GM12878 (cell line): ENCODE data around the gene AADAT. TPM values are rescaled to one million over a fixed set of nuclear protein-coding genes. Genes with fewer than 3 reads are reported as not detected.

Experiments used
- ATAC-seq: fragments of 200-7000 bp; cut with Tn5 transposase; 3 replicates; pipeline ENCODE4 v1.9.1; 2020; ENCODE audit warnings: mild to moderate bottlenecking, moderate library complexity
- BruUV-seq: library from RNA; stranded (reverse); fragments of 400-500 nt; replicated peaks from 2 replicates; lab custom pipeline; 2021; lab: Mats Ljungman, UMichigan
- CTCF ChIA-PET: fragments of 300-600 bp; sonication (Branson Sonifier 250); formaldehyde crosslinking; extraction: SDS; loops from one replicate; lab custom pipeline; 2021; ENCODE audit warnings: inconsistent platforms; lab: Yijun Ruan, JAX
- POLR2A ChIA-PET: fragments of 350-600 bp; formaldehyde crosslinking; extraction: SDS; loops from one replicate; lab custom pipeline; 2021; ENCODE audit warnings: inconsistent platforms; lab: Charles Lee
- RAD21 ChIA-PET: fragments of 300-600 bp; sonication (Branson Sonifier 250); formaldehyde crosslinking; loops from one replicate; lab custom pipeline; 2023; ENCODE audit warnings: antibody characterized with exemption; ENCODE audit not compliant: unreplicated experiment; lab: Charles Lee
- SMC1A ChIA-PET: fragments of 300-600 bp; sonication (Branson Sonifier 250); formaldehyde crosslinking; loops from one replicate; lab custom pipeline; 2023; ENCODE audit not compliant: unreplicated experiment, uncharacterized antibody; lab: Charles Lee
- DNase-seq: peaks from one replicate; pipeline ENCODE4 v3.0.0-alpha.2; 2011; ENCODE audit warnings: low read depth, low spot score
- FAIRE-seq: peaks from 3 replicates; lab custom pipeline; 2011; peaks lifted over from hg19 to GRCh38; lab: Jason Lieb, UNC
- H2AFZ ChIP-seq: 2 replicates; pipeline ENCODE4 v1.6.0; 2011; ENCODE audit warnings: low read depth, low read length, control low read depth; ENCODE audit not compliant: control insufficient read depth
- H3K27ac ChIP-seq: 2 replicates; pipeline ENCODE4 v1.5.1; 2011; ENCODE audit warnings: control low read depth; ENCODE audit not compliant: control insufficient read depth, insufficient read depth
- H3K27me3 ChIP-seq, 2 experiments: replicated peaks in 1 of 2; 2 replicates each; pipeline versions ENCODE4 v1.6.0 to v1.6.1; 2011; ENCODE audit warnings: low read length in 1 of 2; ENCODE audit not compliant: control insufficient read depth in 2 of 2, insufficient read depth in 2 of 2
- H3K36me3 ChIP-seq, 2 experiments: 2 replicates each; pipeline ENCODE4 v1.5.1; 2011; ENCODE audit warnings: low read length in 1 of 2; ENCODE audit not compliant: control insufficient read depth in 2 of 2, insufficient read depth in 2 of 2
- H3K4me1 ChIP-seq: 2 replicates; pipeline ENCODE4 v1.6.1; 2011; ENCODE audit warnings: mild to moderate bottlenecking, low read length, moderate library complexity, mixed read lengths; ENCODE audit not compliant: control insufficient read depth, insufficient read depth
- H3K4me2 ChIP-seq: 2 replicates; pipeline ENCODE4 v1.6.0; 2011; ENCODE audit warnings: control low read depth; ENCODE audit not compliant: control insufficient read depth, insufficient read depth
- H3K4me3 ChIP-seq: fragments of 200-600 bp; sonication (generic); 2 replicates; pipeline ENCODE4 v1.5.1; 2016
- H3K79me2 ChIP-seq: 2 replicates; pipeline ENCODE4 v1.6.0; 2011; ENCODE audit warnings: low read length; ENCODE audit not compliant: control insufficient read depth, insufficient read depth
- H3K9ac ChIP-seq: 2 replicates; pipeline ENCODE4 v1.8.0; 2011; ENCODE audit warnings: low read length, control low read depth, mixed read lengths; ENCODE audit not compliant: control insufficient read depth, insufficient read depth
- H3K9me3 ChIP-seq: replicated peaks from 3 replicates; pipeline ENCODE4 v1.5.1; 2011; ENCODE audit warnings: mild to moderate bottlenecking, low read length; ENCODE audit not compliant: control insufficient read depth, insufficient read depth
- H4K20me1 ChIP-seq: 2 replicates; pipeline ENCODE4 v1.6.0; 2011; ENCODE audit not compliant: control insufficient read depth, insufficient read depth
- CBX5 ChIP-seq: sonication (generic); IDR thresholded peaks from 2 replicates; pipeline ENCODE4 v1.6.1; 2016; ENCODE audit warnings: low read depth, moderate library complexity, mild to moderate bottlenecking, inconsistent platforms
- IRF4 ChIP-seq: IDR thresholded peaks from 2 replicates; pipeline ENCODE4 v1.6.1; 2011; ENCODE audit warnings: low read depth, low read length
- JUND ChIP-seq: IDR thresholded peaks from 2 replicates; pipeline ENCODE4 v1.6.1; 2012; ENCODE audit warnings: low read depth, mild to moderate bottlenecking, low read length, improper control_type of control experiment, moderate library complexity
- KLF5 ChIP-seq: fragments of 450-650 bp; IDR thresholded peaks from 2 replicates; pipeline ENCODE4 v1.6.1; 2014; ENCODE audit warnings: mild to moderate bottlenecking; ENCODE audit not compliant: partially characterized antibody
- MTA3 ChIP-seq: IDR thresholded peaks from 2 replicates; pipeline ENCODE4 v1.6.1; 2012; ENCODE audit warnings: low read length, inconsistent platforms, borderline replicate concordance
- PML ChIP-seq: IDR thresholded peaks from 2 replicates; pipeline ENCODE4 v1.6.1; 2012; ENCODE audit warnings: low read length, inconsistent platforms
- POLR2AphosphoS5 ChIP-seq: IDR thresholded peaks from 2 replicates; pipeline ENCODE4 v1.6.1; 2011; ENCODE audit warnings: mild to moderate bottlenecking, low read length, inconsistent platforms
- REST ChIP-seq: IDR thresholded peaks from 2 replicates; pipeline ENCODE4 v1.6.1; 2012; ENCODE audit warnings: mild to moderate bottlenecking, low read depth, low read length
- SUPT20H ChIP-seq: IDR thresholded peaks from 2 replicates; pipeline ENCODE4 v1.6.1; 2011; ENCODE audit warnings: low read depth, mild to moderate bottlenecking, low read length, moderate library complexity, borderline replicate concordance; ENCODE audit not compliant: control insufficient read depth
- USF1 ChIP-seq: IDR thresholded peaks from 2 replicates; pipeline ENCODE4 v1.6.1; 2011; ENCODE audit warnings: borderline replicate concordance, low read depth, mild to moderate bottlenecking, moderate library complexity, mixed read lengths, low read length; ENCODE audit not compliant: insufficient read depth; ENCODE audit errors: extremely low read length
- WGBS: methylation state at CpG from one replicate; pipeline ENCODE4 v1.1.6; 2016; ENCODE audit warnings: low lambda C conversion rate; ENCODE audit not compliant: insufficient replicate concordance, insufficient coverage; ENCODE audit errors: missing lambda C conversion rate; 5-methylcytosine and 5-hydroxymethylcytosine counted together
- in situ Hi-C: fragments of 300-500 bp; cut with MboI; formaldehyde crosslinking; loops from 9 replicates; pipeline ENCODE4 v1.14.3; 2018; ENCODE audit warnings: mixed read lengths
- intact Hi-C: fragments of 100-400 bp; cut with micrococcal nuclease; formaldehyde crosslinking; loops from one replicate; pipeline ENCODE4 v1.14.2; 2022; ENCODE audit not compliant: unreplicated experiment
- polyA plus RNA-seq, 11 experiments: library from polyadenylated mRNA; depleted of rRNA in 4 of 11; unstranded in 6 of 11; stranded (reverse) in 5 of 11; fragments of >200 nt; fragmentation: Nextera tagmentation in 4 of 11; fragmentation: Illumina TruSeq in 1 of 11; extraction: Ambion mirVana in 4 of 11; extraction: Trizol in 1 of 11; gene quantifications; 1 replicate in 1 of 11; 2 replicates in 10 of 11; pipeline versions ENCODE4 v1.2.1 to v1.2.3, GENCODE V29; 2011 to 2016; ENCODE audit warnings: inconsistent platforms in 2 of 11, missing spikeins in 2 of 11, low read depth in 1 of 11
- total RNA-seq, 4 experiments: library from RNA; depleted of rRNA in 3 of 4; stranded (reverse); fragments of >200 nt in 3 of 4; fragmentation: Illumina TruSeq in 1 of 4; extraction: Trizol in 1 of 4; gene quantifications; 2 replicates each; pipeline versions ENCODE4 v1.2.1 to v1.2.3, GENCODE V29; 2013 to 2021

Gene AADAT
- total and polyA plus RNA-seq, 10 of the 15 experiments (the other 5 are each of a cell fraction or from before 2014, with no cell fraction given), result not detected

- ChIA-PET RAD21 (no interaction called here), CTCF (interaction anchor here (0.8 to 1.1 kb wide), 2 partner anchors 11 to 61 kb away, joined by 3 read pairs; no protein-coding TSS in a partner anchor), POLR2A (no interaction called here), SMC1A (interaction anchor here (1.0 kb wide), 1 partner anchor 443 kb away, joined by 3 read pairs; no protein-coding TSS in a partner anchor)
- Histone ChIP-seq H4K20me1 (no peaks in the 10 kb centered on the region), H3K9ac (no peak overlapping the region), H3K36me3 (no peaks in the 10 kb centered on the region), H2AFZ (no peak overlapping the region), H3K9me3 (peaks cover 2% of the 10 kb centered on the region; the same call in 2 of the 3 replicates), H3K4me2 (no peak overlapping the region), H3K4me3 (no peak overlapping the region), H3K79me2 (no peaks in the 10 kb centered on the region), H3K27ac (no peak overlapping the region), H3K27me3 (no peaks in the 10 kb centered on the region), H3K4me1 (no peaks in the 10 kb centered on the region)
- DNase-seq, result no peak
- in situ Hi-C loops, result loop anchor here (25.0 kb wide), 1 partner anchor 734 kb away; no protein-coding TSS in a partner anchor
- WGBS, result 38% methylated on average over 9 of the region's 9 CpGs
- no peak for ATAC-seq
- TF ChIP-seq JUND, result no peak
- TF ChIP-seq POLR2AphosphoS5, result no peak
- TF ChIP-seq USF1, result no peak
- TF ChIP-seq PML, result no peak
- TF ChIP-seq SUPT20H, result no peak
- TF ChIP-seq MTA3, result no peak
- no peak for TF ChIP-seq REST
- no peak for TF ChIP-seq IRF4
- no peak for TF ChIP-seq KLF5
- no peak for TF ChIP-seq CBX5
- no peak for FAIRE-seq
- intact Hi-C loops, result no loop called here
- BruUV-seq, result no TSS peak
Observed at GRCh38 chr4:170128219-170128804, 38.6 kb upstream of the AADAT start.
